HFF-Myc (cell line): Measurements from ENCODE around the gene LDLRAD3.

Experiments
- DNase-seq: peaks from one replicate; pipeline ENCODE4 v3.0.0-alpha.2; 2011; ENCODE audit warnings: low read depth; ENCODE audit errors: extremely low read depth
- H3K4me3 ChIP-seq: replicated peaks from 2 replicates; pipeline ENCODE4 v1.5.1; 2011; ENCODE audit warnings: low read depth, mild to moderate bottlenecking, control low read depth, low read length
- CTCF ChIP-seq: IDR thresholded peaks from 2 replicates; pipeline ENCODE4 v1.5.1; 2012; ENCODE audit warnings: mild to moderate bottlenecking, low read depth, low read length, control low read depth; ENCODE audit errors: missing control alignments

The LDLRAD3 gene

GRCh38 chr11:36054628-36055027 is 110.8 kb downstream of the LDLRAD3 start:
- no peak for DNase-seq
- H3K4me3 ChIP-seq, result no peak overlapping the region
- no peak for TF ChIP-seq CTCF

GRCh38 chr11:36056160-36056751 is 112.4 kb downstream of the LDLRAD3 start:
- DNase-seq, result no peak
- H3K4me3 ChIP-seq, result no peak overlapping the region
- TF ChIP-seq CTCF, result peak; percentile 72

GRCh38 chr11:36057379-36058042 is 113.6 kb downstream of the LDLRAD3 start:
- no peak for DNase-seq
- no peak for TF ChIP-seq CTCF
- no peak overlapping the region for H3K4me3 ChIP-seq

- no peak for TF ChIP-seq CTCF
- DNase-seq, result no peak
- H3K4me3 ChIP-seq, result no peak overlapping the region
Measured at GRCh38 chr11:36059660-36060059, 115.8 kb downstream of the LDLRAD3 start.

GRCh38 chr11:36060926-36061325 is 117.1 kb downstream of the LDLRAD3 start:
- H3K4me3 ChIP-seq, result no peak overlapping the region
- no peak for TF ChIP-seq CTCF
- no peak for DNase-seq

GRCh38 chr11:36061471-36061870 is 117.6 kb downstream of the LDLRAD3 start:
- no peak for TF ChIP-seq CTCF
- no peak for DNase-seq
- no peak overlapping the region for H3K4me3 ChIP-seq
